Measurements from ENCODE around the gene CCNG1. TPM values are rescaled to one million over a fixed set of nuclear protein-coding genes. Genes with fewer than 3 reads are reported as not detected.

CCNG1 gene
- total RNA-seq, 3 donors from 2014 or later (not counting 1 experiment from before 2014, with no cell fraction given): 71.7 to 100 (median 78.7) TPM

DNA sequence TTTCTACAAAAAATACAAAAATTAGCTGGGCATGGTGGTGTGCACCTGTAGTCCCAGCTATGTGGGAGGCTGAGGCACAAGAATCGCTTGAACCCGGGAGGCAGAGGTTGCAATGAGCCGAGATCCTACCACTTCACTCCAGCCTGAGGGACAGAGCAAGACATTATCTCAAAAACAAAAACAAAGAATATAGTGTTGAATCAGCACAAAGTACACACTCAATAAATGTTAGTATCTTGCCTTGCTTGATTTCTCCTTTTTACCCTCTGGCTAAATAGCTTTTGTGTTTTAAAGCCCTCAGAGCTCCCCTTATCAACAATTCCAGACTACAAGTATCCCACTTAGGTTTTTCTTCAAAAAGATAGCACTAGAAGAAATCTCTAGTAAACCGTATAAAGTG is 37.5 kb upstream of the CCNG1 start:
- intact Hi-C loops (cut with micrococcal nuclease): no loop called here
- Mint-ChIP-seq H3K27me3 (ENCODE audit: low read depth in 2 of 2) (peaks cover 10 to 37% of the 10 kb centered on the region in 2 donors), H3K4me3 (no peak overlapping the region), H3K4me1 (no peaks in the 10 kb centered on the region), H3K9me3 (no peaks in the 10 kb centered on the region), H3K36me3 (no peaks in the 10 kb centered on the region), H3K27ac (no peak overlapping the region)
- Histone ChIP-seq H3K27ac (ENCODE audit: low read length) (no peak overlapping the region), H3K4me1 (ENCODE audit: control insufficient read depth, insufficient read depth, low read length) (no peaks in the 10 kb centered on the region), H3K9me3 (ENCODE audit: control insufficient read depth, insufficient read depth, low read length) (no peaks in the 10 kb centered on the region), H3K4me3 (ENCODE audit: low read length) (no peak overlapping the region), H3K27me3 (ENCODE audit: control insufficient read depth, insufficient read depth, low read length) (no peaks in the 10 kb centered on the region), H3K36me3 (ENCODE audit: control insufficient read depth, insufficient read depth, low read length) (no peaks in the 10 kb centered on the region)
- DNase-seq (no peak), ATAC-seq (no peak)
- TF ChIP-seq, protein P1, sequence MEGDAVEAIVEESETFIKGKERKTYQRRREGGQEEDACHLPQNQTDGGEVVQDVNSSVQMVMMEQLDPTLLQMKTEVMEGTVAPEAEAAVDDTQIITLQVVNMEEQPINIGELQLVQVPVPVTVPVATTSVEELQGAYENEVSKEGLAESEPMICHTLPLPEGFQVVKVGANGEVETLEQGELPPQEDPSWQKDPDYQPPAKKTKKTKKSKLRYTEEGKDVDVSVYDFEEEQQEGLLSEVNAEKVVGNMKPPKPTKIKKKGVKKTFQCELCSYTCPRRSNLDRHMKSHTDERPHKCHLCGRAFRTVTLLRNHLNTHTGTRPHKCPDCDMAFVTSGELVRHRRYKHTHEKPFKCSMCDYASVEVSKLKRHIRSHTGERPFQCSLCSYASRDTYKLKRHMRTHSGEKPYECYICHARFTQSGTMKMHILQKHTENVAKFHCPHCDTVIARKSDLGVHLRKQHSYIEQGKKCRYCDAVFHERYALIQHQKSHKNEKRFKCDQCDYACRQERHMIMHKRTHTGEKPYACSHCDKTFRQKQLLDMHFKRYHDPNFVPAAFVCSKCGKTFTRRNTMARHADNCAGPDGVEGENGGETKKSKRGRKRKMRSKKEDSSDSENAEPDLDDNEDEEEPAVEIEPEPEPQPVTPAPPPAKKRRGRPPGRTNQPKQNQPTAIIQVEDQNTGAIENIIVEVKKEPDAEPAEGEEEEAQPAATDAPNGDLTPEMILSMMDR (IDR thresholded peaks at IDR 0.05): no peak
- 71% methylated on average over 4 of the region's 4 CpGs for WGBS (ENCODE audit: insufficient coverage)

- H3K36me3 ChIP-seq (ENCODE audit: control insufficient read depth, insufficient read depth, low read length): no peaks in the 10 kb centered on the region
- intact Hi-C loops (cut with micrococcal nuclease): no loop called here
- WGBS (ENCODE audit: insufficient coverage): 94% methylated on average over 4 of the region's 4 CpGs
- TF ChIP-seq, protein P1 (IDR thresholded peaks at IDR 0.05): no peak
- H3K27ac Mint-ChIP-seq: no peak overlapping the region
- no peaks in the 10 kb centered on the region for H3K4me1 ChIP-seq (ENCODE audit: control insufficient read depth, insufficient read depth, low read length)
- no peaks in the 10 kb centered on the region for H3K27me3 ChIP-seq (ENCODE audit: control insufficient read depth, insufficient read depth, low read length)
- H3K36me3 Mint-ChIP-seq: no peaks in the 10 kb centered on the region
- H3K9me3 ChIP-seq (ENCODE audit: control insufficient read depth, insufficient read depth, low read length): no peaks in the 10 kb centered on the region
- H3K9me3 Mint-ChIP-seq: no peaks in the 10 kb centered on the region
- no peak overlapping the region for H3K4me3 Mint-ChIP-seq
- H3K27me3 Mint-ChIP-seq (ENCODE audit: low read depth in 2 of 2): peaks cover 10 to 37% of the 10 kb centered on the region in 2 donors
- no peak for ATAC-seq
- DNase-seq: no peak
- no peak overlapping the region for H3K27ac ChIP-seq (ENCODE audit: low read length)
- H3K4me1 Mint-ChIP-seq: no peaks in the 10 kb centered on the region
- H3K4me3 ChIP-seq (ENCODE audit: low read length): no peak overlapping the region
Observed at GRCh38 chr5:163401271-163401670, 36.1 kb upstream of the CCNG1 start.

DNA sequence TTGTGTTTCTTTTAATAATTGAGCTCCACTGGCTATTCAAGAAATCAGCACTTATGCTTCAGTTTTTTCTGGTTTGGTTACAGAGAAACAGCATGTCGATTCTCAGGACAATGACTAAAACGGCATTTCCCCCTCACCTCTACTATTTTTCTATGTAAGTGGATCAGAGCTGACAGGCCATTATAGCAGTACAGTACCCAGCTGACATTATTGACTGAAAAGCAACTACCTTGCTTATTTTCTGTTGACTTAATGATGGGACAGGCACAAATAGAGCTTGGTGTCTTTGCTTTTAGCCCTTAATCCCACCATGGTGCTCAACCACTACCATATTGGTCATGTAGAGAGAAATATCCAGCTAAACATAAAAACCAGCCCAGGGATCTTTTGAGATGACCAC is 35.4 kb upstream of the CCNG1 start:
- Histone ChIP-seq H3K27me3 (ENCODE audit: control insufficient read depth, insufficient read depth, low read length) (no peaks in the 10 kb centered on the region), H3K36me3 (ENCODE audit: control insufficient read depth, insufficient read depth, low read length) (no peaks in the 10 kb centered on the region), H3K4me3 (ENCODE audit: low read length) (no peak overlapping the region), H3K9me3 (ENCODE audit: control insufficient read depth, insufficient read depth, low read length) (no peaks in the 10 kb centered on the region), H3K27ac (ENCODE audit: low read length) (no peak overlapping the region), H3K4me1 (ENCODE audit: control insufficient read depth, insufficient read depth, low read length) (no peaks in the 10 kb centered on the region)
- ATAC-seq: no peak
- Mint-ChIP-seq H3K27ac (no peak overlapping the region), H3K4me1 (peaks cover 0 to 2% of the 10 kb centered on the region in 2 donors), H3K36me3 (no peaks in the 10 kb centered on the region), H3K9me3 (no peaks in the 10 kb centered on the region), H3K27me3 (ENCODE audit: low read depth in 2 of 2) (peaks cover 10 to 37% of the 10 kb centered on the region in 2 donors), H3K4me3 (no peak overlapping the region)
- DNase-seq: no peak
- WGBS (ENCODE audit: insufficient coverage): 73% methylated on average over 2 of the region's 2 CpGs
- TF ChIP-seq, protein P1 (IDR thresholded peaks at IDR 0.05): no peak
- intact Hi-C loops (cut with micrococcal nuclease): no loop called here
